WERI-Rb-1 (cell line): ENCODE data around the gene ACSBG1.

ENCODE experiments used
- DNase-seq: peaks from one replicate; pipeline ENCODE4 v3.0.0-alpha.2; 2020
- H3K27ac ChIP-seq: fragments of 250-450 bp; sonication (Bioruptor Pico); 2 replicates; pipeline ENCODE4 v1.5.1; 2020; ENCODE audit warnings: mild to moderate bottlenecking, moderate library complexity
- H3K27me3 ChIP-seq: fragments of 250-450 bp; sonication (Bioruptor Pico); 2 replicates; pipeline ENCODE4 v1.5.1; 2021; ENCODE audit warnings: mild to moderate bottlenecking, low read depth, moderate library complexity; ENCODE audit not compliant: insufficient read depth, severe bottlenecking
- H3K36me3 ChIP-seq: fragments of 250-450 bp; sonication (Bioruptor Pico); 2 replicates; pipeline ENCODE4 v1.5.1; 2020; ENCODE audit warnings: mild to moderate bottlenecking, moderate library complexity
- H3K4me3 ChIP-seq: 2 replicates; pipeline ENCODE4 v1.5.1; 2011; ENCODE audit warnings: low read depth, mild to moderate bottlenecking, control low read depth, low read length
- H3K9me3 ChIP-seq: fragments of 250-450 bp; sonication (Bioruptor Pico); 2 replicates; pipeline ENCODE4 v1.5.1; 2021; ENCODE audit warnings: mild to moderate bottlenecking, moderate library complexity; ENCODE audit not compliant: severe bottlenecking
- TF ChIP-seq, protein P1 (sequence below): IDR thresholded peaks from 2 replicates; pipeline ENCODE4 v1.5.1; 2011; ENCODE audit warnings: low read depth, mild to moderate bottlenecking, control low read depth, inconsistent platforms, low read length

ACSBG1 gene

DNA sequence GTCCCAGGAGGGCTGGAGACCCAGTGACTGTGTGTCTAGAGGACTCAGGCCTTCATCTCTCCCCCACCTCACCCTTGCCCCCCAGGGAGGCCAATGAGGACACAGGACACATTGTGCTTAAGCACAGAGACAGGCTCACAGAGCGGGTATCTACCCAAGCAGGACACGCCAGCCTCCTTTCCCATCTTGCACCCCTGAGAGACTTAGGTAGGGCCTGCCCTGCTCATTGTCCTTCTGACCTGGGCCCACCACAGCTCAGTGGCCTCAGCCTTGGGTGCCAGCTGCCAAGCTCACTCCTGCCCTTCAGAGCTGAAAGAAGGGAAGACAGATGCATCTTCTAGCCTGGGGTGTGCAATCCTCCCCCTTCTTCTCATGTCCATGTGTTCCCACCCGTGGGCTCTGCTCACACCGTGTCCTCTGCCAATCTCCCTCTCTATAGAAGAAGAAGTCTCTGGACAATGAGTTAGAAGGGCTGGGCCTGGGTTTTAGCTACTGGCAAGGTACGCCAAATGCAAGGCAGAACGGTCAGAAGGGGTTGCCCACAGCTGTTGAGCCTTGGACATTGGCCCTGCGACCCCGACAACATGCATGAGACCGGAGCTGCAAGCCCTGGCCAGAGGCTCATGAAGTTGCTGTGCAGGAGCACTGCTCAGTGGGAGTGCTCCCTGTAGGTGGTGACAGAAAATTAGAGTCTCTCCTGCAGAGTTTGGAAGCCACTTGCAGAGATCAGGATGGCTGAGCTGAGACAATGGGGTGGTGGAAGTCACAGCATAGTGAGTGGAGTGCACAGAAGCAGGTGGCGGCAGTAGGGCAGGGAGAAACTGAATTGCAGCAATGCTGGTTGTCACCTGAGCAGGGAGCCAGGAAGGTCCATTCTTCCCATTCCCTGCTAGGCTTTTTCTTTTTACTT lies 32.8 kb downstream of the ACSBG1 start:
- no peak for DNase-seq
- Histone ChIP-seq H3K36me3 (no peaks in the 10 kb centered on the region), H3K4me3 (no peak overlapping the region), H3K27ac (no peak overlapping the region), H3K9me3 (no peaks in the 10 kb centered on the region), H3K27me3 (no peaks in the 10 kb centered on the region)
- TF ChIP-seq, protein P1, sequence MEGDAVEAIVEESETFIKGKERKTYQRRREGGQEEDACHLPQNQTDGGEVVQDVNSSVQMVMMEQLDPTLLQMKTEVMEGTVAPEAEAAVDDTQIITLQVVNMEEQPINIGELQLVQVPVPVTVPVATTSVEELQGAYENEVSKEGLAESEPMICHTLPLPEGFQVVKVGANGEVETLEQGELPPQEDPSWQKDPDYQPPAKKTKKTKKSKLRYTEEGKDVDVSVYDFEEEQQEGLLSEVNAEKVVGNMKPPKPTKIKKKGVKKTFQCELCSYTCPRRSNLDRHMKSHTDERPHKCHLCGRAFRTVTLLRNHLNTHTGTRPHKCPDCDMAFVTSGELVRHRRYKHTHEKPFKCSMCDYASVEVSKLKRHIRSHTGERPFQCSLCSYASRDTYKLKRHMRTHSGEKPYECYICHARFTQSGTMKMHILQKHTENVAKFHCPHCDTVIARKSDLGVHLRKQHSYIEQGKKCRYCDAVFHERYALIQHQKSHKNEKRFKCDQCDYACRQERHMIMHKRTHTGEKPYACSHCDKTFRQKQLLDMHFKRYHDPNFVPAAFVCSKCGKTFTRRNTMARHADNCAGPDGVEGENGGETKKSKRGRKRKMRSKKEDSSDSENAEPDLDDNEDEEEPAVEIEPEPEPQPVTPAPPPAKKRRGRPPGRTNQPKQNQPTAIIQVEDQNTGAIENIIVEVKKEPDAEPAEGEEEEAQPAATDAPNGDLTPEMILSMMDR, result no peak

DNA sequence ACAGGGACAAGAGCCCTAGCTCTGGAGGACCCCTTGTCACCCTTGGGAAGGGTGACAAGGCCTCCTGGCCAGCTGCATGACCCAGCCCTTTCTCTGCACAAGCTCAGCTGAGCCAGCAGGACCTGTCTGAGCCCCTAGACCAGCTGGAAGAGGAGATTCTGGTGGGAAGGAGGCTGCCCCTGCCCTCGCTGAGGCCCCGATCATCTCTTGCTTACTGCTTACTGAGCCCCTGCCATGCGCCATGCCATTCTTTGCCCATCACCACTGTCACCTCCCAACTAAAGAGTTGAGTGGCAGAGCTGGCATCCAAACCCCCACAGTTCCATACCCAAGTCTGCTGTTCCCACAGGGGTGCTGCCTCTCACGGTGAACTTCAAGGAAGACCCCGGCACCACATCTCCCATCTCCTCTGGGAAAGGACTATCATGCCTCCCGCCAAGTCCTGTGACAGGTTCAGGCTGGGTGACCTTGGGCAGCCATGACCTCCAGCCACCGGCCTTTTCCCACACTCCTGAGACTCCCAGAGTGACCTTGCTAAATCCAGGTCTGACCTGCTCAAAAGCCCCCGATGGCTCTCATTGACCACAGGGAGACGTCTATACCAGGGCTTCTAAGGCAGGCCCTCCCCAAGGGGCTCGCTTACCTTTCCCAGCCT lies 34.0 kb downstream of the ACSBG1 start:
- Histone ChIP-seq H3K27ac (no peak overlapping the region), H3K27me3 (no peaks in the 10 kb centered on the region), H3K36me3 (no peaks in the 10 kb centered on the region), H3K9me3 (no peaks in the 10 kb centered on the region), H3K4me3 (no peak overlapping the region)
- TF ChIP-seq, protein P1, result no peak
- no peak for DNase-seq

DNA sequence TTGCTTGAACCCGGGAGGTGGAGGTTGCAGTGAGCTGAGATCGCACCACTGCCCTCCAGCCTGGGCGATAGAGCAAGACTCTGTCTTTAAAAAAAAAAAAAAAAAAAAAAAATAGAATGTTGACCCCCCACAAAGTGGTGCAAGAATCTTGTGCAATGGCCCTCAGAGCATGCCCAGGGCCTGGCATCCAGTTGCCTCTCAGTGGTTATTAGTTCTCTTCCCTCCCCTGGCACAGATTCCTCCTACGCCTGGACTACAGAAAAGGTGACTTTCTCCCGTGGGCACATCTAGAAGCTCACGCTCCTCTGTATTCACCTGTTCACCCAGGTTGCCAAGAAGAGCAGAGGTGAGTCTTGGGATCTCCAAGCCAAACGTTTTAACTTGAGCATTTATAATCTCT lies 36.7 kb downstream of the ACSBG1 start:
- Histone ChIP-seq H3K9me3 (no peaks in the 10 kb centered on the region), H3K27me3 (no peaks in the 10 kb centered on the region), H3K27ac (no peak overlapping the region), H3K4me3 (no peak overlapping the region), H3K36me3 (no peaks in the 10 kb centered on the region)
- DNase-seq, result no peak
- TF ChIP-seq, protein P1, result no peak

DNA sequence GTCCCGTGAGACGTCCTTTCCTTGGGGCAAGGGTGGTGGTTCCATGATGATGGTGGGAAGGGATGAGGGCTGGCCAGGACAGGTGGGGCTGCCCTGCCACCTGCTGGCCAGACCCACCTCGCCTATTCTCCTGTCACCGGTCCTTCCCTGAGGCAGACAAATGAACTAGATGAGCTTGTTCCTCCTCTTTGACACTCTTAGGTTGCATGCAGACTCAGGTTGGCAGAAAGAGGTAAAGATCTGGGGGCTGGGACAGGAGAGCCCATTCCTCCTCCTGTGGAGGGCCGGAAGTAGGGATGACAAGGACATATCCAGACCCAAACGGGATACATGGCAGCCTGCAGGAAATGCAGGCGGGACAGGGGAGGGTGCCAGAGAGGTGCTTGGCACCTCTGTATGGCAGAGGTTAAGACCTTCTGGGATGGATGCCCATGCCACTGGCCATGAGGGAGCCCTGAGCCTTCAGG lies 38.6 kb downstream of the ACSBG1 start:
- no peaks in the 10 kb centered on the region for H3K36me3 ChIP-seq
- TF ChIP-seq, protein P1, result peak; percentile 96

DNA sequence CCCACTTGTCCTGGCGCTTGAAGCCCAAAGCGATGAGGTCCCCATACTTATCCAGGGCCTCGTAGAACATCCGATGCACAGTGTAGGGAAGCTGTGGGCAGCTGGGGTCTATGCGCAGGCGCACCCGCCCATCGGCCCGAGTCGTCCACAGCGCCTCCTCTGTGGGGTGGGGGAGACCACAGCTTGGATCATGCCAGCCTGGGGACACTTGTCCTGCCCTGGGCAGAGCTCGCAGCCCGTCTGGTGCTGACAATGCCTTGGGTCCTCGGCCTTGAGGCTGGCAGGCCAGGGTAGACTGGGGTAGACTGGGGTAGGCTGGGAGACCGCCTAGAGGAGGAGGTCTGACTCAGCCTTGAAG lies 39.8 kb downstream of the ACSBG1 start:
- Histone ChIP-seq H3K36me3 (no peaks in the 10 kb centered on the region), H3K27me3 (no peaks in the 10 kb centered on the region), H3K4me3 (no peak overlapping the region), H3K9me3 (no peaks in the 10 kb centered on the region), H3K27ac (no peak overlapping the region)
- TF ChIP-seq, protein P1, result no peak
- no peak for DNase-seq

More for the DNA sequence above, 38.6 kb downstream of the ACSBG1 start:
- no peaks in the 10 kb centered on the region for H3K9me3 ChIP-seq
- no peak overlapping the region for H3K27ac ChIP-seq
- H3K27me3 ChIP-seq, result no peaks in the 10 kb centered on the region
- DNase-seq, result peak; percentile 41
- no peak overlapping the region for H3K4me3 ChIP-seq
